Kidney epithelial cell (primary cell): Measurements from ENCODE around the gene TNIP1. TPM values are rescaled to one million over a fixed set of nuclear protein-coding genes. Genes with fewer than 3 reads are reported as not detected.

ENCODE experiments used
- DNase-seq: peaks from one replicate; pipeline ENCODE4 v3.0.0-alpha.2; 2010; ENCODE audit warnings: low read depth
- H3K27me3 ChIP-seq: 2 replicates; pipeline ENCODE4 v1.6.0; 2011; ENCODE audit warnings: low read length; ENCODE audit not compliant: control insufficient read depth, insufficient read depth
- H3K36me3 ChIP-seq: 2 replicates; pipeline ENCODE4 v1.5.1; 2011; ENCODE audit warnings: low read length; ENCODE audit not compliant: control insufficient read depth, insufficient read depth
- H3K4me3 ChIP-seq: 2 replicates; pipeline ENCODE4 v1.5.1; 2011; ENCODE audit warnings: low read depth, mild to moderate bottlenecking, control low read depth, low read length
- total RNA-seq: library from RNA; depleted of rRNA; stranded (reverse); fragments of >200 nt; gene quantifications from 2 replicates; pipeline ENCODE4 v1.2.3, GENCODE V29; 2015
- TF ChIP-seq, protein P1 (sequence below): IDR thresholded peaks from 2 replicates; pipeline ENCODE4 v1.5.1; 2011; ENCODE audit warnings: mild to moderate bottlenecking, moderate library complexity, low read length, control low read depth, inconsistent platforms; ENCODE audit not compliant: insufficient read depth, poor library complexity, severe bottlenecking

Gene TNIP1
- total RNA-seq, 1 donor from 2014 or later, result 454 TPM

- Histone ChIP-seq H3K4me3 (no peak overlapping the region), H3K36me3 (peaks cover 5% of the 10 kb centered on the region), H3K27me3 (no peaks in the 10 kb centered on the region)
- no peak for DNase-seq
- TF ChIP-seq, protein P1, sequence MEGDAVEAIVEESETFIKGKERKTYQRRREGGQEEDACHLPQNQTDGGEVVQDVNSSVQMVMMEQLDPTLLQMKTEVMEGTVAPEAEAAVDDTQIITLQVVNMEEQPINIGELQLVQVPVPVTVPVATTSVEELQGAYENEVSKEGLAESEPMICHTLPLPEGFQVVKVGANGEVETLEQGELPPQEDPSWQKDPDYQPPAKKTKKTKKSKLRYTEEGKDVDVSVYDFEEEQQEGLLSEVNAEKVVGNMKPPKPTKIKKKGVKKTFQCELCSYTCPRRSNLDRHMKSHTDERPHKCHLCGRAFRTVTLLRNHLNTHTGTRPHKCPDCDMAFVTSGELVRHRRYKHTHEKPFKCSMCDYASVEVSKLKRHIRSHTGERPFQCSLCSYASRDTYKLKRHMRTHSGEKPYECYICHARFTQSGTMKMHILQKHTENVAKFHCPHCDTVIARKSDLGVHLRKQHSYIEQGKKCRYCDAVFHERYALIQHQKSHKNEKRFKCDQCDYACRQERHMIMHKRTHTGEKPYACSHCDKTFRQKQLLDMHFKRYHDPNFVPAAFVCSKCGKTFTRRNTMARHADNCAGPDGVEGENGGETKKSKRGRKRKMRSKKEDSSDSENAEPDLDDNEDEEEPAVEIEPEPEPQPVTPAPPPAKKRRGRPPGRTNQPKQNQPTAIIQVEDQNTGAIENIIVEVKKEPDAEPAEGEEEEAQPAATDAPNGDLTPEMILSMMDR, result no peak
Measured at GRCh38 chr5:151028717-151029116, 52.1 kb downstream of the TNIP1 start.

DNA sequence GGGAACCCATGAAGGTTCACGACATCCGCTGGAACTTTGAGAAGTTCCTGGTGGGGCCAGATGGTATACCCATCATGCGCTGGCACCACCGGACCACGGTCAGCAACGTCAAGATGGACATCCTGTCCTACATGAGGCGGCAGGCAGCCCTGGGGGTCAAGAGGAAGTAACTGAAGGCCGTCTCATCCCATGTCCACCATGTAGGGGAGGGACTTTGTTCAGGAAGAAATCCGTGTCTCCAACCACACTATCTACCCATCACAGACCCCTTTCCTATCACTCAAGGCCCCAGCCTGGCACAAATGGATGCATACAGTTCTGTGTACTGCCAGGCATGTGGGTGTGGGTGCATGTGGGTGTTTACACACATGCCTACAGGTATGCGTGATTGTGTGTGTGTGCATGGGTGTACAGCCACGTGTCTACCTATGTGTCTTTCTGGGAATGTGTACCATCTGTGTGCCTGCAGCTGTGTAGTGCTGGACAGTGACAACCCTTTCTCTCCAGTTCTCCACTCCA is 52.8 kb downstream of the TNIP1 start:
- TF ChIP-seq, protein P1, result no peak
- H3K4me3 ChIP-seq, result no peak overlapping the region
- H3K27me3 ChIP-seq, result no peaks in the 10 kb centered on the region
- H3K36me3 ChIP-seq, result peaks cover 5% of the 10 kb centered on the region
- no peak for DNase-seq

- no peaks in the 10 kb centered on the region for H3K27me3 ChIP-seq
- no peak for DNase-seq
- H3K36me3 ChIP-seq, result peaks cover 4% of the 10 kb centered on the region
- TF ChIP-seq, protein P1, result no peak
- H3K4me3 ChIP-seq, result no peak overlapping the region
Measured at GRCh38 chr5:151026679-151027078, 54.2 kb downstream of the TNIP1 start.

- Histone ChIP-seq H3K36me3 (peaks cover 4% of the 10 kb centered on the region), H3K27me3 (no peaks in the 10 kb centered on the region)
- TF ChIP-seq, protein P1, result no peak
Measured at GRCh38 chr5:151026088-151026487, 54.7 kb downstream of the TNIP1 start.

DNA sequence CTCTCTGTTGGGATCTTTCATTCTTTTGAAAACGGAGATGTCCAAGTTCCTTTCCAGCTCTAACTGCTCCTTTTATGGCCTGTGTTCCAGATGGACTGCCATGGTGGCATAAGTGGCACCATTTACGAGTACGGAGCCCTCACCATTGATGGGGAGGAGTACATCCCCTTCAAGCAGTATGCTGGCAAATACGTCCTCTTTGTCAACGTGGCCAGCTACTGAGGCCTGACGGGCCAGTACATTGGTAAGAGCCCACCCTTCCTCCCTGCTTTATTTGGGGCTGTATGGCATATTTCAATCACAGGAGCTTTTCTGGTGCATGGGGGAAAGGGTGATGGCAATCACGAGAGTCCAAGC is 55.6 kb downstream of the TNIP1 start:
- TF ChIP-seq, protein P1, result no peak
- H3K36me3 ChIP-seq, result peaks cover 4% of the 10 kb centered on the region
- H3K27me3 ChIP-seq, result no peaks in the 10 kb centered on the region
- no peak for DNase-seq
- H3K4me3 ChIP-seq, result no peak overlapping the region

More at GRCh38 chr5:151026088-151026487, 54.7 kb downstream of the TNIP1 start:
- H3K4me3 ChIP-seq, result no peak overlapping the region
- no peak for DNase-seq
